Vagina (tissue), 2 donors: Measurements from ENCODE around the gene PWWP2B.

ENCODE experiments used
- POLR2A ChIP-seq, 2 donors: fragments of 450-650 bp; IDR thresholded peaks; one replicate each; pipeline ENCODE4 v1.6.1; 2017; ENCODE audit warnings: antibody characterized with exemption in 2 of 2, mild to moderate bottlenecking in 2 of 2, moderate library complexity in 2 of 2
- POLR2AphosphoS5 ChIP-seq, 2 donors: sonication (generic); formaldehyde crosslinking; IDR thresholded peaks; one replicate each; pipeline ENCODE4 v1.9.0; 2017; ENCODE audit warnings: antibody characterized with exemption in 2 of 2, mild to moderate bottlenecking in 2 of 2, low read depth in 1 of 2; ENCODE audit not compliant: insufficient read depth in 1 of 2
- TF ChIP-seq, protein P1 (sequence below), 3 experiments: fragments of 450-650 bp in 2 of 3; fragments of 200-600 bp in 1 of 3; sonication (generic) in 1 of 3; IDR thresholded peaks; one replicate each; pipeline ENCODE4 v1.5.1; 2017 to 2019; ENCODE audit warnings: antibody characterized with exemption in 3 of 3, mild to moderate bottlenecking in 2 of 3, moderate library complexity in 2 of 3

DNA sequence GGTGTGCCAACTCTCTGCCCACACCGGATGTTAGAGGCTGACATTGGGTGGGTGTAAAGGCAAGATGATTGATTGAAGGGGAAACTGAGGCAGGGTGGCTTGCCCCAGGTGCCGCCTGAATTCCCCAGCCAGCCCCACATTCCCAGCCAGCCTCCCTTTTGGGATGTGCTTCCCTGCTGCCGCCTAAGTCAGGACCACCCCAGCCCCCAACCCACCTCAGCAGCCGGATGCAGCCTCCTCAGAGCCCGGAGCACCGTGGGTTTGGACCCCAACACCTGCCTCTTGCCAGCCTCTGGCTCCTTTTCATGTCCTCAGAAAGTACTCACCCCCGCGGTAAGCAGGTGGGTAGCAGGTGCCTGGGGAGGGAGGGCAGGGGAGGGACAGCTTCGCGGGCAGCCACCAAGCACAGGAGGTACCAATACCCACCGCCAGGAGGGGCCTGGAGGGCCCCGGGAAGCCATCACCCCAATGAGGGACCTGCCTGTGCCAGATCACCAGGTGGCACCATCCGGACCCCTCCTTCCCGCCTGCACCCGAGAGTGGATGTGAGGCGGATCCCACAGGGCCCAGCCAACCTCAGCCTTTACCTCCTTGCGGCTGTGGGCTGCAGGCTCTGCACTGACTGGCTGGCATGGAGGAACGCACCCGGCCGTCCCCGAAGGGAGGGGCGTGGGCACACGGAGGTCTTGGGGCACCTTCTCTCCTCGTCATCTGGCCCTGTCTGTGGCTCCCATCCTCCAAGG lies 60.5 kb downstream of the PWWP2B start:
- TF ChIP-seq, protein P1, sequence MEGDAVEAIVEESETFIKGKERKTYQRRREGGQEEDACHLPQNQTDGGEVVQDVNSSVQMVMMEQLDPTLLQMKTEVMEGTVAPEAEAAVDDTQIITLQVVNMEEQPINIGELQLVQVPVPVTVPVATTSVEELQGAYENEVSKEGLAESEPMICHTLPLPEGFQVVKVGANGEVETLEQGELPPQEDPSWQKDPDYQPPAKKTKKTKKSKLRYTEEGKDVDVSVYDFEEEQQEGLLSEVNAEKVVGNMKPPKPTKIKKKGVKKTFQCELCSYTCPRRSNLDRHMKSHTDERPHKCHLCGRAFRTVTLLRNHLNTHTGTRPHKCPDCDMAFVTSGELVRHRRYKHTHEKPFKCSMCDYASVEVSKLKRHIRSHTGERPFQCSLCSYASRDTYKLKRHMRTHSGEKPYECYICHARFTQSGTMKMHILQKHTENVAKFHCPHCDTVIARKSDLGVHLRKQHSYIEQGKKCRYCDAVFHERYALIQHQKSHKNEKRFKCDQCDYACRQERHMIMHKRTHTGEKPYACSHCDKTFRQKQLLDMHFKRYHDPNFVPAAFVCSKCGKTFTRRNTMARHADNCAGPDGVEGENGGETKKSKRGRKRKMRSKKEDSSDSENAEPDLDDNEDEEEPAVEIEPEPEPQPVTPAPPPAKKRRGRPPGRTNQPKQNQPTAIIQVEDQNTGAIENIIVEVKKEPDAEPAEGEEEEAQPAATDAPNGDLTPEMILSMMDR (IDR thresholded peaks at IDR 0.05): no peak
- TF ChIP-seq POLR2A (IDR thresholded peaks at IDR 0.05) (no peak), POLR2AphosphoS5 (IDR thresholded peaks at IDR 0.05; ENCODE audit: insufficient read depth in 1 of 2, low read depth in 1 of 2) (no peak)
